Hepatocyte (in vitro differentiated cells): Measurements from ENCODE around the gene BOD1. TPM values are rescaled to one million over a fixed set of nuclear protein-coding genes. Genes with fewer than 3 reads are reported as not detected.

Source experiments
- DNase-seq: peaks from one replicate; pipeline ENCODE4 v3.0.0-alpha.2; 2016; ENCODE audit warnings: low spot score
- H2AFZ ChIP-seq: fragments of 200-600 bp; sonication (generic); 2 replicates; pipeline ENCODE4 v1.6.0; 2016; ENCODE audit warnings: antibody characterized with exemption, mild to moderate bottlenecking
- H3K27ac ChIP-seq: fragments of 200-600 bp; sonication (generic); 2 replicates; pipeline ENCODE4 v1.5.1; 2016; ENCODE audit warnings: mild to moderate bottlenecking
- H3K27me3 ChIP-seq: fragments of 200-600 bp; sonication (generic); 2 replicates; pipeline ENCODE4 v1.6.1; 2016
- H3K36me3 ChIP-seq: fragments of 200-600 bp; sonication (generic); replicated peaks from 2 replicates; pipeline ENCODE4 v1.5.1; 2016; ENCODE audit warnings: low read depth; ENCODE audit not compliant: insufficient read depth
- H3K4me1 ChIP-seq: fragments of 200-600 bp; sonication (generic); 2 replicates; pipeline ENCODE4 v1.5.1; 2016; ENCODE audit warnings: mild to moderate bottlenecking, moderate library complexity; ENCODE audit not compliant: insufficient read depth
- H3K4me2 ChIP-seq: fragments of 200-600 bp; sonication (generic); 2 replicates; pipeline ENCODE4 v1.6.0; 2016
- H3K4me3 ChIP-seq: fragments of 200-600 bp; sonication (generic); 2 replicates; pipeline ENCODE4 v1.5.1; 2016; ENCODE audit warnings: mild to moderate bottlenecking
- H3K79me2 ChIP-seq: fragments of 200-600 bp; sonication (generic); 2 replicates; pipeline ENCODE4 v1.6.0; 2017; ENCODE audit warnings: mild to moderate bottlenecking
- H3K9me2 ChIP-seq: fragments of 200-600 bp; sonication (generic); replicated peaks from 2 replicates; pipeline ENCODE4 v1.6.0; 2017; ENCODE audit warnings: mild to moderate bottlenecking; ENCODE audit not compliant: insufficient read depth
- H3K9me3 ChIP-seq: fragments of 200-600 bp; sonication (generic); 2 replicates; pipeline ENCODE4 v1.5.1; 2016; ENCODE audit warnings: low read depth, mild to moderate bottlenecking
- H4K20me1 ChIP-seq: fragments of 200-600 bp; sonication (generic); 2 replicates; pipeline ENCODE4 v1.6.0; 2016; ENCODE audit warnings: mild to moderate bottlenecking; ENCODE audit not compliant: insufficient read depth, poor library complexity, severe bottlenecking
- CTCF ChIP-seq: fragments of 200-600 bp; sonication (generic); IDR thresholded peaks from 2 replicates; pipeline ENCODE4 v1.5.1; 2016; ENCODE audit warnings: antibody characterized with exemption, mild to moderate bottlenecking; ENCODE audit not compliant: poor library complexity
- EZH2 ChIP-seq: fragments of 200-600 bp; sonication (generic); IDR thresholded peaks from 2 replicates; pipeline ENCODE4 v1.6.1; 2016; ENCODE audit warnings: antibody characterized with exemption, mild to moderate bottlenecking, borderline replicate concordance
- EZH2phosphoT487 ChIP-seq: fragments of 200-600 bp; sonication (generic); IDR thresholded peaks from one replicate; pipeline ENCODE4 v1.6.1; 2018; ENCODE audit warnings: antibody characterized with exemption, mild to moderate bottlenecking, low read depth, moderate library complexity; ENCODE audit not compliant: unreplicated experiment, severe bottlenecking
- WGBS: methylation state at CpG from one replicate; pipeline ENCODE4 v1.1.6; 2016; ENCODE audit warnings: low lambda C conversion rate; ENCODE audit errors: missing lambda C conversion rate; 5-methylcytosine and 5-hydroxymethylcytosine counted together
- polyA plus RNA-seq: library from polyadenylated mRNA; unstranded; fragments of >200 nt; fragmentation: Nextera tagmentation; extraction: Ambion mirVana; gene quantifications from 2 replicates; pipeline ENCODE4 v1.2.1, GENCODE V29; 2016
- total RNA-seq: library from RNA; depleted of rRNA; stranded (reverse); fragments of >200 nt; gene quantifications from 2 replicates; pipeline ENCODE4 v1.2.3, GENCODE V29; 2014

BOD1 gene
- total and polyA plus RNA-seq, 2 experiments from 2014 or later = 68.9 to 76.3 TPM

- Histone ChIP-seq H3K4me3 (no peak overlapping the region), H3K4me1 (peaks cover 1% of the 10 kb centered on the region), H3K36me3 (no peaks in the 10 kb centered on the region), H3K9me3 (no peaks in the 10 kb centered on the region), H3K9me2 (no peaks in the 10 kb centered on the region), H2AFZ (no peak overlapping the region), H3K4me2 (no peak overlapping the region), H4K20me1 (no peaks in the 10 kb centered on the region), H3K27ac (no peak overlapping the region), H3K79me2 (no peaks in the 10 kb centered on the region), H3K27me3 (no peaks in the 10 kb centered on the region)
- TF ChIP-seq EZH2 (no peak), CTCF (no peak), EZH2phosphoT487 (no peak)
- WGBS = 96% methylated on average over 10 of the region's 10 CpGs
- DNase-seq = no peak
Measured at GRCh38 chr5:173633304-173633703, 16.9 kb upstream of the BOD1 start.

DNA sequence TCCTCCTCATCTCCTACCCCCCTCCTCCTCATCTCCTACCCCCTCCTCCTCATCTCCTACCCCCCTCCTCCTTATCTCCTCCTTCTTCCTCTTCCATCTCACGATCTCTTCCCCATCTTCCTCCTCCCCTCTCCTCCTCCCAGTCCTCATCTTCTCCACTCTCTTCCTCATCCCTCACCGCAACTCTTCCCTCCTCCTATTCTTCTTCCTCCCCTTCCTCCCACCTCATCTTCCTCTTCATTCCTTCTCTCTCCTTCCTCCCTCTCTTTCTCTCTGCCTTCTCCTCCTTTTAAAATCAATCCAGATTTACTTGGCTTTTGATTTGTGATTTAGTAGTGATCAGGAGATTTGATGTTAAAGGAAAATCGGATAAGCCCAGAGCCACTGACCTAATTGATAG, 15.0 kb upstream of the BOD1 start:
- no peaks in the 10 kb centered on the region for H3K79me2 ChIP-seq
- H3K4me1 ChIP-seq = peaks cover 9% of the 10 kb centered on the region
- H3K27ac ChIP-seq = no peak overlapping the region
- DNase-seq = no peak
- H4K20me1 ChIP-seq = no peaks in the 10 kb centered on the region
- whole genome bisulfite sequencing = 82% methylated on average over 3 of the region's 3 CpGs
- no peaks in the 10 kb centered on the region for H3K9me3 ChIP-seq
- H3K9me2 ChIP-seq = no peaks in the 10 kb centered on the region
- no peak overlapping the region for H3K4me2 ChIP-seq
- H3K4me3 ChIP-seq = no peak overlapping the region
- no peak overlapping the region for H2AFZ ChIP-seq
- TF ChIP-seq EZH2phosphoT487 = no peak
- no peak for TF ChIP-seq EZH2
- TF ChIP-seq CTCF = no peak
- no peaks in the 10 kb centered on the region for H3K27me3 ChIP-seq
- H3K36me3 ChIP-seq = no peaks in the 10 kb centered on the region

GRCh38 chr5:173630724-173631365, 14.4 kb upstream of the BOD1 start:
- no peaks in the 10 kb centered on the region for H3K9me2 ChIP-seq
- no peak overlapping the region for H3K4me2 ChIP-seq
- no peaks in the 10 kb centered on the region for H3K36me3 ChIP-seq
- TF ChIP-seq CTCF (no peak), EZH2phosphoT487 (no peak), EZH2 (no peak)
- H3K79me2 ChIP-seq = no peaks in the 10 kb centered on the region
- H3K27ac ChIP-seq = no peak overlapping the region
- WGBS = 65% methylated on average over 5 of the region's 6 CpGs
- no peaks in the 10 kb centered on the region for H4K20me1 ChIP-seq
- no peak overlapping the region for H3K4me3 ChIP-seq
- peaks cover 9% of the 10 kb centered on the region for H3K4me1 ChIP-seq
- no peaks in the 10 kb centered on the region for H3K9me3 ChIP-seq
- no peak overlapping the region for H2AFZ ChIP-seq
- DNase-seq = no peak
- no peaks in the 10 kb centered on the region for H3K27me3 ChIP-seq
